GM12878 (cell line): Measurements from ENCODE around the gene PALS2. TPM values are rescaled to one million over a fixed set of nuclear protein-coding genes. Genes with fewer than 3 reads are reported as not detected.
A peak's percentile ranks its signal among the peaks of the same experiment; 100 is the strongest.

Experiments
- ASH2L ChIP-seq: fragments of 300-600, 200-600 bp; sonication (generic); IDR thresholded peaks from 2 replicates; pipeline ENCODE4 v1.6.1; 2017; ENCODE audit warnings: low read depth, mild to moderate bottlenecking, borderline replicate concordance
- ATF2 ChIP-seq: IDR thresholded peaks from 2 replicates; pipeline ENCODE4 v1.6.1; 2012; ENCODE audit warnings: low read length, inconsistent platforms
- E2F4 ChIP-seq: IDR thresholded peaks from 2 replicates; pipeline ENCODE4 v1.6.1; 2012; ENCODE audit warnings: low read depth, low read length, improper control_type of control experiment
- EZH2 ChIP-seq: IDR thresholded peaks from 2 replicates; pipeline ENCODE4 v1.6.1; 2012; ENCODE audit warnings: low read depth, mild to moderate bottlenecking, control low read depth, inconsistent platforms, low read length, borderline replicate concordance; ENCODE audit not compliant: control insufficient read depth
- FOXK2 ChIP-seq: fragments of 450-650 bp; IDR thresholded peaks from 2 replicates; pipeline ENCODE4 v1.6.1; 2017; ENCODE audit warnings: mild to moderate bottlenecking, moderate library complexity
- JUND ChIP-seq: IDR thresholded peaks from 2 replicates; pipeline ENCODE4 v1.6.1; 2012; ENCODE audit warnings: low read depth, mild to moderate bottlenecking, low read length, improper control_type of control experiment, moderate library complexity
- NBN ChIP-seq: fragments of 450-650 bp; IDR thresholded peaks from 2 replicates; pipeline ENCODE4 v1.6.1; 2016
- NFIC ChIP-seq: IDR thresholded peaks from 2 replicates; pipeline ENCODE4 v1.6.1; 2012; ENCODE audit warnings: low read depth, mild to moderate bottlenecking, inconsistent platforms, low read length, moderate library complexity
- NR2C1 ChIP-seq: fragments of 450-650 bp; IDR thresholded peaks from 2 replicates; pipeline ENCODE4 v1.6.1; 2017; ENCODE audit warnings: antibody characterized with exemption, mild to moderate bottlenecking, moderate library complexity
- SMC3 ChIP-seq: IDR thresholded peaks from 2 replicates; pipeline ENCODE4 v1.6.1; 2011; ENCODE audit warnings: low read length, improper control_type of control experiment, borderline replicate concordance
- SREBF2 ChIP-seq: IDR thresholded peaks from 2 replicates; pipeline ENCODE4 v1.6.1; 2012; ENCODE audit warnings: mild to moderate bottlenecking, low read length
- STAT1 ChIP-seq: fragments of 450-650 bp; conservative IDR thresholded peaks from 2 replicates; pipeline ENCODE4 v1.6.1; 2014; ENCODE audit warnings: antibody characterized with exemption, mild to moderate bottlenecking
- STAT3 ChIP-seq: IDR thresholded peaks from 2 replicates; pipeline ENCODE4 v1.6.1; 2011; ENCODE audit warnings: low read depth, low read length, improper control_type of control experiment
- SUZ12 ChIP-seq: fragments of 200-600 bp; sonication (generic); IDR thresholded peaks from one replicate; pipeline ENCODE4 v1.6.1; 2018; ENCODE audit warnings: antibody characterized with exemption, mild to moderate bottlenecking; ENCODE audit not compliant: unreplicated experiment
- TCF7 ChIP-seq: IDR thresholded peaks from 2 replicates; pipeline ENCODE4 v1.6.1; 2014; ENCODE audit warnings: antibody characterized with exemption, borderline replicate concordance
- USF2 ChIP-seq: IDR thresholded peaks from 2 replicates; pipeline ENCODE4 v1.6.1; 2011; ENCODE audit warnings: low read depth, low read length, improper control_type of control experiment, borderline replicate concordance
- ZNF207 ChIP-seq: fragments of 450-650 bp; IDR thresholded peaks from 2 replicates; pipeline ENCODE4 v1.6.1; 2014; ENCODE audit warnings: antibody characterized with exemption, mild to moderate bottlenecking, borderline replicate concordance
- ZSCAN29 ChIP-seq: fragments of 450-650 bp; IDR thresholded peaks from 2 replicates; pipeline ENCODE4 v1.6.1; 2017; ENCODE audit warnings: mild to moderate bottlenecking, moderate library complexity
- ZZZ3 ChIP-seq: IDR thresholded peaks from 2 replicates; pipeline ENCODE4 v1.6.1; 2011; ENCODE audit warnings: low read depth; ENCODE audit not compliant: control insufficient read depth, insufficient read length
- polyA plus RNA-seq, 11 experiments: library from polyadenylated mRNA; depleted of rRNA in 4 of 11; unstranded in 6 of 11; stranded (reverse) in 5 of 11; fragments of >200 nt; fragmentation: Nextera tagmentation in 4 of 11; fragmentation: Illumina TruSeq in 1 of 11; extraction: Ambion mirVana in 4 of 11; extraction: Trizol in 1 of 11; gene quantifications; 1 replicate in 1 of 11; 2 replicates in 10 of 11; pipeline versions ENCODE4 v1.2.1 to v1.2.3, GENCODE V29; 2011 to 2016; ENCODE audit warnings: inconsistent platforms in 2 of 11, missing spikeins in 2 of 11, low read depth in 1 of 11
- total RNA-seq, 4 experiments: library from RNA; depleted of rRNA in 3 of 4; stranded (reverse); fragments of >200 nt in 3 of 4; fragmentation: Illumina TruSeq in 1 of 4; extraction: Trizol in 1 of 4; gene quantifications; 2 replicates each; pipeline versions ENCODE4 v1.2.1 to v1.2.3, GENCODE V29; 2013 to 2021
- TF ChIP-seq, protein P1 (sequence below): IDR thresholded peaks from 2 replicates; pipeline ENCODE4 v1.6.1; 2012; ENCODE audit warnings: improper control_type of control experiment, low read depth, low read length; ENCODE audit not compliant: insufficient replicate concordance

The PALS2 gene
- total and polyA plus RNA-seq, 10 of the 15 experiments (the other 5 are each of a cell fraction or from before 2014, with no cell fraction given): 10.7 to 53.5 (median 20.1) TPM

DNA sequence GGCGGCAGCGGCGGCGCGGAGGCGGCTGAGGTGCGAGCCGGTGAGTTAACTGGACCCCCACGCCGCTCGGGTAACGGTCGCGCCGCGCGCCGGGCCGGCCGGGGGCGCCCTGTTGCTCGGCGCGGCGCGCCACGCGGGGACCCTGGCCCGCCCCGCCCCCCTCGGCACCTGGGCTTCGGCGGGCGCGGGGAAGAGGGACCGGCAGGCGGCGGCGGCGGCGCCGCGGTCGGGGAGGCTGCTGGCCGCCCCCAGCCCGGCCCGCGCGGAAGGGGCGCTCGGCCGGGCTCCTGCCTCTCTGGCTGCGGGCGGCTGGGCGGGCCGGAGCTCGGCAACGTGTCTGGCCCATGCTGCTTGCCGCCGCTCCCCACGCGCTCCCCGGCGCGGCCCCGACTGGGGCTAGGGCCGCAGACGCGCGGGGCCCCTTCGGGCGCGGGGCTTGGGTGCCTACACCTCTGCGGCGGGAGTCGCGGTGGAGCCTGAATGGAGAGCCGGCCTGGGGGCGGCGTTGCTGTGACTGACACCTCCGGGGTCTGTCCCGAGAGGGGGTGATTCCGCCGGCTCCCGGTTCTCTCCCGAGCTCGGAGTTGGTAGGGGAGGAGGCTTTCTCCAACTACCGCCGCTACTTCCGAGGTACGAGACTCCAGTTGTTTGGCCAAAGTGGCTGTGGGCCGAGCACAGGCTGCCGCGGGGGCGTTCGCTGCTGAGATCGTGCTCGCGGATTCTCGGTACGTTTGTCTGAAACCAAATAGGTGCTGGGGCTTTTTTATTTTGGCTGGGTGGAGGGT lies 494 bp downstream of the PALS2 start (continued):
- TF ChIP-seq ATF2 (no peak), ZNF207 (no peak), ZZZ3 (no peak), STAT3 (no peak), NBN (peak; percentile 58; the same call in 1 of the 2 replicates), FOXK2 (no peak), ASH2L (no peak), NR2C1 (0 out of 2 replicates have a peak, but pooled peaks have one; percentile 5), NFIC (no peak), EZH2 (no peak), JUND (no peak), TCF7 (no peak), SMC3 (no peak), USF2 (no peak), ZSCAN29 (no peak), STAT1 (no peak), SREBF2 (no peak), E2F4 (no peak), SUZ12 (no peak)
- TF ChIP-seq, protein P1, sequence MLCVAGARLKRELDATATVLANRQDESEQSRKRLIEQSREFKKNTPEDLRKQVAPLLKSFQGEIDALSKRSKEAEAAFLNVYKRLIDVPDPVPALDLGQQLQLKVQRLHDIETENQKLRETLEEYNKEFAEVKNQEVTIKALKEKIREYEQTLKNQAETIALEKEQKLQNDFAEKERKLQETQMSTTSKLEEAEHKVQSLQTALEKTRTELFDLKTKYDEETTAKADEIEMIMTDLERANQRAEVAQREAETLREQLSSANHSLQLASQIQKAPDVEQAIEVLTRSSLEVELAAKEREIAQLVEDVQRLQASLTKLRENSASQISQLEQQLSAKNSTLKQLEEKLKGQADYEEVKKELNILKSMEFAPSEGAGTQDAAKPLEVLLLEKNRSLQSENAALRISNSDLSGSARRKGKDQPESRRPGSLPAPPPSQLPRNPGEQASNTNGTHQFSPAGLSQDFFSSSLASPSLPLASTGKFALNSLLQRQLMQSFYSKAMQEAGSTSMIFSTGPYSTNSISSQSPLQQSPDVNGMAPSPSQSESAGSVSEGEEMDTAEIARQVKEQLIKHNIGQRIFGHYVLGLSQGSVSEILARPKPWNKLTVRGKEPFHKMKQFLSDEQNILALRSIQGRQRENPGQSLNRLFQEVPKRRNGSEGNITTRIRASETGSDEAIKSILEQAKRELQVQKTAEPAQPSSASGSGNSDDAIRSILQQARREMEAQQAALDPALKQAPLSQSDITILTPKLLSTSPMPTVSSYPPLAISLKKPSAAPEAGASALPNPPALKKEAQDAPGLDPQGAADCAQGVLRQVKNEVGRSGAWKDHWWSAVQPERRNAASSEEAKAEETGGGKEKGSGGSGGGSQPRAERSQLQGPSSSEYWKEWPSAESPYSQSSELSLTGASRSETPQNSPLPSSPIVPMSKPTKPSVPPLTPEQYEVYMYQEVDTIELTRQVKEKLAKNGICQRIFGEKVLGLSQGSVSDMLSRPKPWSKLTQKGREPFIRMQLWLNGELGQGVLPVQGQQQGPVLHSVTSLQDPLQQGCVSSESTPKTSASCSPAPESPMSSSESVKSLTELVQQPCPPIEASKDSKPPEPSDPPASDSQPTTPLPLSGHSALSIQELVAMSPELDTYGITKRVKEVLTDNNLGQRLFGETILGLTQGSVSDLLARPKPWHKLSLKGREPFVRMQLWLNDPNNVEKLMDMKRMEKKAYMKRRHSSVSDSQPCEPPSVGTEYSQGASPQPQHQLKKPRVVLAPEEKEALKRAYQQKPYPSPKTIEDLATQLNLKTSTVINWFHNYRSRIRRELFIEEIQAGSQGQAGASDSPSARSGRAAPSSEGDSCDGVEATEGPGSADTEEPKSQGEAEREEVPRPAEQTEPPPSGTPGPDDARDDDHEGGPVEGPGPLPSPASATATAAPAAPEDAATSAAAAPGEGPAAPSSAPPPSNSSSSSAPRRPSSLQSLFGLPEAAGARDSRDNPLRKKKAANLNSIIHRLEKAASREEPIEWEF: no peak
